ENCODE data around the gene CLCN1.

DNA sequence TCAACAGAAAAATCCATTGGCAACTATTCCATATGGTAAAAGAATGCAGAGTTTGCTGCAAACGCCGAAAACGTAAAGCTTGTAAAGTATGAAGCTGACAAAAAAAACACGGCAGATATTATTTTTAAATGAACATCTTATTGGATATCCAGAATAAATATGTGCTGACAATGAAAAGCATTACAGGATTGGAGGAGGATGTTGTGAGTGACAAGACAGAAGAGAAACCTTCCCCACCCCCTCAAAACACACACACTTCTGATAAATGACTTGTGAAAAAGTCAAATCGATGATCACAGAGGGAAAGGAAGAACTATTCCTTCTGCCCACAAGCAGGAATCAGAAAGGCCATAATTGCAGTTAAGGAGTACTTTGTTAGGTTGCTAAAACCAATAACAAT is 32.0 kb downstream of the CLCN1 start:
- TF ChIP-seq, protein P1, sequence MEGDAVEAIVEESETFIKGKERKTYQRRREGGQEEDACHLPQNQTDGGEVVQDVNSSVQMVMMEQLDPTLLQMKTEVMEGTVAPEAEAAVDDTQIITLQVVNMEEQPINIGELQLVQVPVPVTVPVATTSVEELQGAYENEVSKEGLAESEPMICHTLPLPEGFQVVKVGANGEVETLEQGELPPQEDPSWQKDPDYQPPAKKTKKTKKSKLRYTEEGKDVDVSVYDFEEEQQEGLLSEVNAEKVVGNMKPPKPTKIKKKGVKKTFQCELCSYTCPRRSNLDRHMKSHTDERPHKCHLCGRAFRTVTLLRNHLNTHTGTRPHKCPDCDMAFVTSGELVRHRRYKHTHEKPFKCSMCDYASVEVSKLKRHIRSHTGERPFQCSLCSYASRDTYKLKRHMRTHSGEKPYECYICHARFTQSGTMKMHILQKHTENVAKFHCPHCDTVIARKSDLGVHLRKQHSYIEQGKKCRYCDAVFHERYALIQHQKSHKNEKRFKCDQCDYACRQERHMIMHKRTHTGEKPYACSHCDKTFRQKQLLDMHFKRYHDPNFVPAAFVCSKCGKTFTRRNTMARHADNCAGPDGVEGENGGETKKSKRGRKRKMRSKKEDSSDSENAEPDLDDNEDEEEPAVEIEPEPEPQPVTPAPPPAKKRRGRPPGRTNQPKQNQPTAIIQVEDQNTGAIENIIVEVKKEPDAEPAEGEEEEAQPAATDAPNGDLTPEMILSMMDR (conservative IDR thresholded peaks at IDR 0.05; ENCODE audit: low read depth, low read length), result no peak
- no peak for TF ChIP-seq EZH2 (IDR thresholded peaks at IDR 0.05; ENCODE audit: borderline replicate concordance, low read depth, low read length, poor library complexity, severe bottlenecking)

All from A673 (cell line).